IMR-90 (cell line): ENCODE measurements around the gene YJU2. TPM values are rescaled to one million over a fixed set of nuclear protein-coding genes. Genes with fewer than 3 reads are reported as not detected.

Experiments used
- ATAC-seq: fragments of 200-7000 bp; cut with Tn5 transposase; 2 replicates; pipeline ENCODE4 v1.9.1; 2020; ENCODE audit warnings: low read depth, mild to moderate bottlenecking, moderate library complexity
- Bru-seq: library from RNA; stranded (reverse); fragments of 400-500 nt; gene quantifications from one replicate; lab custom pipeline; 2021; lab: Mats Ljungman, UMichigan
- BruChase-seq, 2 experiments: library from RNA; stranded (reverse); fragments of 400-500 nt; gene quantifications; one replicate each; lab custom pipeline; 2021; lab: Mats Ljungman, UMichigan
- BruUV-seq: library from RNA; stranded (reverse); fragments of 400-500 nt; replicated peaks from 2 replicates; lab custom pipeline; 2021; lab: Mats Ljungman, UMichigan
- CTCF ChIA-PET: fragments of 300-600 bp; formaldehyde crosslinking; extraction: SDS; loops from one replicate; lab custom pipeline; 2021; ENCODE audit warnings: antibody characterized with exemption; lab: Yijun Ruan, JAX
- POLR2A ChIA-PET: fragments of 300-600 bp; sonication (Branson Sonifier 250); formaldehyde crosslinking; loops from one replicate; lab custom pipeline; 2022; ENCODE audit warnings: antibody characterized with exemption; ENCODE audit not compliant: unreplicated experiment; lab: Charles Lee
- DNase-seq: peaks from one replicate; pipeline ENCODE4 v3.0.0; 2013
- H2AFZ ChIP-seq: replicated peaks from 2 replicates; pipeline ENCODE3; 2013; ENCODE audit warnings: low read length, mild to moderate bottlenecking; ENCODE audit not compliant: poor library complexity
- H2AK5ac ChIP-seq: 2 replicates; pipeline ENCODE4 v1.6.1; 2013; ENCODE audit warnings: low read depth, low read length, inconsistent platforms
- H2AK9ac ChIP-seq: replicated peaks from 2 replicates; pipeline ENCODE3; 2013; ENCODE audit warnings: mild to moderate bottlenecking, low read depth, low read length, moderate library complexity; ENCODE audit not compliant: poor library complexity
- H2BK120ac ChIP-seq: 2 replicates; pipeline ENCODE4 v1.6.1; 2013; ENCODE audit warnings: low read depth, low read length, inconsistent platforms
- H2BK15ac ChIP-seq: 3 replicates; pipeline ENCODE4 v1.6.1; 2013; ENCODE audit warnings: low read depth, low read length, inconsistent platforms
- H2BK20ac ChIP-seq: 2 replicates; pipeline ENCODE4 v1.6.1; 2013; ENCODE audit warnings: low read depth, mild to moderate bottlenecking, inconsistent platforms, low read length, moderate library complexity
- H2BK5ac ChIP-seq: 2 replicates; pipeline ENCODE4 v1.6.1; 2013; ENCODE audit warnings: mild to moderate bottlenecking, low read depth, low read length, inconsistent platforms; ENCODE audit not compliant: poor library complexity, severe bottlenecking
- H3K14ac ChIP-seq: replicated peaks from 2 replicates; pipeline ENCODE4 v1.6.1; 2013; ENCODE audit warnings: low read depth, low read length, inconsistent platforms
- H3K18ac ChIP-seq: 2 replicates; pipeline ENCODE4 v1.6.1; 2013; ENCODE audit warnings: low read depth, low read length, control low read depth
- H3K23ac ChIP-seq: 2 replicates; pipeline ENCODE4 v1.6.1; 2013; ENCODE audit warnings: low read depth, low read length, inconsistent platforms
- H3K27ac ChIP-seq: 2 replicates; pipeline ENCODE4 v1.5.1; 2013; ENCODE audit warnings: mild to moderate bottlenecking, control low read depth, low read length; ENCODE audit not compliant: insufficient read depth
- H3K27me3 ChIP-seq: 2 replicates; pipeline ENCODE4 v1.6.1; 2013; ENCODE audit warnings: low read length; ENCODE audit not compliant: control insufficient read depth, insufficient read depth
- H3K36me3 ChIP-seq: 2 replicates; pipeline ENCODE4 v1.6.1; 2013; ENCODE audit warnings: low read length, mixed read lengths; ENCODE audit not compliant: control insufficient read depth, insufficient read depth
- H3K4ac ChIP-seq: 2 replicates; pipeline ENCODE4 v1.6.1; 2013; ENCODE audit warnings: low read depth, low read length, inconsistent platforms
- H3K4me1 ChIP-seq: 2 replicates; pipeline ENCODE4 v1.6.1; 2013; ENCODE audit warnings: low read length, mixed read lengths; ENCODE audit not compliant: control insufficient read depth, insufficient read depth
- H3K4me2 ChIP-seq: 2 replicates; pipeline ENCODE4 v1.6.1; 2013; ENCODE audit warnings: low read depth, mild to moderate bottlenecking, control low read depth, low read length, moderate library complexity
- H3K4me3 ChIP-seq: 2 replicates; pipeline ENCODE4 v1.5.1; 2013; ENCODE audit warnings: low read depth, mild to moderate bottlenecking, control low read depth, low read length, moderate library complexity; ENCODE audit not compliant: insufficient read depth
- H3K56ac ChIP-seq: 2 replicates; pipeline ENCODE4 v1.6.1; 2013; ENCODE audit warnings: low read length, inconsistent platforms; ENCODE audit not compliant: insufficient read depth; ENCODE audit errors: extremely low read depth
- H3K79me1 ChIP-seq, 2 experiments: 2 replicates each; pipeline ENCODE4 v1.6.1; 2013; ENCODE audit warnings: low read length in 2 of 2, inconsistent platforms in 1 of 2, low read depth in 1 of 2
- H3K9ac ChIP-seq: 2 replicates; pipeline ENCODE4 v1.6.1; 2013; ENCODE audit warnings: low read depth, low read length, control low read depth
- H3K9me1 ChIP-seq: 2 replicates; pipeline ENCODE4 v1.6.1; 2013; ENCODE audit warnings: low read length, inconsistent platforms; ENCODE audit not compliant: insufficient read depth
- H3K9me3 ChIP-seq: 2 replicates; pipeline ENCODE4 v1.6.1; 2013; ENCODE audit warnings: low read length; ENCODE audit not compliant: control insufficient read depth, insufficient read depth
- H4K20me1 ChIP-seq: 2 replicates; pipeline ENCODE4 v1.6.1; 2013; ENCODE audit warnings: low read length, inconsistent platforms; ENCODE audit not compliant: insufficient read depth
- H4K5ac ChIP-seq: 2 replicates; pipeline ENCODE4 v1.6.1; 2013; ENCODE audit warnings: mild to moderate bottlenecking, low read depth, low read length, control low read depth
- H4K8ac ChIP-seq, 2 experiments: 2 replicates each; pipeline ENCODE4 v1.6.1; 2013; ENCODE audit warnings: low read depth in 2 of 2, low read length in 2 of 2, control low read depth in 1 of 2, inconsistent platforms in 1 of 2
- H4K91ac ChIP-seq: 2 replicates; pipeline ENCODE4 v1.6.1; 2013; ENCODE audit warnings: low read depth, low read length, inconsistent platforms; ENCODE audit not compliant: insufficient read depth
- BHLHE40 ChIP-seq: fragments of 150-350 bp; IDR thresholded peaks from 2 replicates; pipeline ENCODE4 v1.6.1; 2016; ENCODE audit warnings: mild to moderate bottlenecking, low read depth, low read length
- CHD1 ChIP-seq: IDR thresholded peaks from 2 replicates; pipeline ENCODE4 v1.6.1; 2012; ENCODE audit warnings: low read depth, low read length, improper control_type of control experiment
- ELK1 ChIP-seq: fragments of 150-350 bp; IDR thresholded peaks from 2 replicates; pipeline ENCODE4 v1.6.1; 2016; ENCODE audit warnings: low read depth, mild to moderate bottlenecking, low read length, moderate library complexity, borderline replicate concordance
- FOS ChIP-seq: fragments of 150-350 bp; IDR thresholded peaks from 2 replicates; pipeline ENCODE4 v1.6.1; 2016; ENCODE audit warnings: low read depth, low read length
- MAFK ChIP-seq: IDR thresholded peaks from 2 replicates; pipeline ENCODE4 v1.6.1; 2012; ENCODE audit warnings: low read depth, low read length, improper control_type of control experiment
- MXI1 ChIP-seq: IDR thresholded peaks from 2 replicates; pipeline ENCODE4 v1.6.1; 2012; ENCODE audit warnings: low read depth, mild to moderate bottlenecking, low read length, moderate library complexity, borderline replicate concordance
- NFE2L2 ChIP-seq: fragments of 150-350 bp; IDR thresholded peaks from 2 replicates; pipeline ENCODE4 v1.6.1; 2016; ENCODE audit warnings: low read depth, mild to moderate bottlenecking, low read length
- POLR2A ChIP-seq: IDR thresholded peaks from 2 replicates; pipeline ENCODE4 v1.6.1; 2012; ENCODE audit warnings: mild to moderate bottlenecking, low read depth, low read length
- RCOR1 ChIP-seq: IDR thresholded peaks from 2 replicates; pipeline ENCODE4 v1.6.1; 2012; ENCODE audit warnings: mild to moderate bottlenecking, low read length, improper control_type of control experiment; ENCODE audit not compliant: insufficient replicate concordance
- WGBS, 2 experiments: methylation state at CpG; one replicate each; pipeline versions ENCODE4 v1.1.5 to v1.1.7; 2013; ENCODE audit warnings: missing lambda C conversion rate in 2 of 2; ENCODE audit not compliant: insufficient read length in 1 of 2; ENCODE audit errors: extremely low coverage in 2 of 2; 5-methylcytosine and 5-hydroxymethylcytosine counted together
- dilution Hi-C: fragments of 300-500 bp; cut with HindIII; formaldehyde crosslinking; loops from one replicate; pipeline ENCODE4 v1.14.3; 2018; ENCODE audit warnings: low sequenced_read_pairs; ENCODE audit not compliant: unreplicated experiment
- in situ Hi-C: fragments of 300-500 bp; cut with MboI; formaldehyde crosslinking; loops from 3 replicates; pipeline ENCODE4 v1.14.3; 2019; ENCODE audit warnings: low sequenced_read_pairs, inconsistent platforms, mixed read lengths
- intact Hi-C: fragments of 100-400 bp; cut with micrococcal nuclease; formaldehyde crosslinking; loops from 2 replicates; pipeline ENCODE4 v1.10.0; 2022
- long read RNA-seq: library from polyadenylated mRNA; unstranded; transcript quantifications from one replicate; pipeline ENCODE4 v2.0.0, GENCODE V29; 2021; ENCODE audit not compliant: unreplicated experiment
- polyA plus RNA-seq, 3 experiments: library from polyadenylated mRNA; depleted of rRNA; stranded (reverse); fragments of >200 nt; gene quantifications; 2 replicates each; pipeline ENCODE4 v1.2.3, GENCODE V29; 2012; ENCODE audit warnings: low replicate concordance in 1 of 3
- total RNA-seq: library from RNA; depleted of rRNA; stranded (reverse); fragments of >200 nt; gene quantifications from 2 replicates; pipeline ENCODE4 v1.2.3, GENCODE V29; 2012; rRNA removed
- TF ChIP-seq, protein P1 (sequence below): conservative IDR thresholded peaks from 2 replicates; pipeline ENCODE4 v1.5.1; 2012; ENCODE audit warnings: mild to moderate bottlenecking, low read depth, low read length, improper control_type of control experiment
- TF ChIP-seq, protein P2 (sequence below): fragments of 150-350 bp; IDR thresholded peaks from 2 replicates; pipeline ENCODE4 v1.6.1; 2017; ENCODE audit warnings: mild to moderate bottlenecking, antibody characterized with exemption, low read length, low read depth

YJU2 gene
- total RNA-seq = 15.6 and 20.3 TPM in 2 replicates
- polyA plus RNA-seq (2012; rRNA removed) = 18.8 and 18.9 TPM in 2 replicates
- 19.0 and 22.4 TPM in 2 replicates for polyA plus RNA-seq (2012; cell fraction: cytosol; rRNA removed)
- 14.6 and 17.9 TPM in 2 replicates for polyA plus RNA-seq (2012; cell fraction: nucleus; rRNA removed; ENCODE audit: low replicate concordance)
- percentile 50 among the genes with signal in this experiment for Bru-seq, nascent RNA
- BruChase-seq, experiment 1, labeled RNA remaining after a 6-hour chase = percentile 44 among the genes with signal in this experiment
- BruChase-seq, experiment 2, labeled RNA remaining after a 2-hour chase = percentile 33 among the genes with signal in this experiment
- long read RNA-seq, transcript YJU2-201 (8 exons, 1,434 nt) = major isoform, 8 of 10 reads
- long read RNA-seq, partial matches to known transcripts = 0 of 10 reads
- long read RNA-seq, other reads (novel, unspliced or antisense) = 2 of 10 reads

DNA sequence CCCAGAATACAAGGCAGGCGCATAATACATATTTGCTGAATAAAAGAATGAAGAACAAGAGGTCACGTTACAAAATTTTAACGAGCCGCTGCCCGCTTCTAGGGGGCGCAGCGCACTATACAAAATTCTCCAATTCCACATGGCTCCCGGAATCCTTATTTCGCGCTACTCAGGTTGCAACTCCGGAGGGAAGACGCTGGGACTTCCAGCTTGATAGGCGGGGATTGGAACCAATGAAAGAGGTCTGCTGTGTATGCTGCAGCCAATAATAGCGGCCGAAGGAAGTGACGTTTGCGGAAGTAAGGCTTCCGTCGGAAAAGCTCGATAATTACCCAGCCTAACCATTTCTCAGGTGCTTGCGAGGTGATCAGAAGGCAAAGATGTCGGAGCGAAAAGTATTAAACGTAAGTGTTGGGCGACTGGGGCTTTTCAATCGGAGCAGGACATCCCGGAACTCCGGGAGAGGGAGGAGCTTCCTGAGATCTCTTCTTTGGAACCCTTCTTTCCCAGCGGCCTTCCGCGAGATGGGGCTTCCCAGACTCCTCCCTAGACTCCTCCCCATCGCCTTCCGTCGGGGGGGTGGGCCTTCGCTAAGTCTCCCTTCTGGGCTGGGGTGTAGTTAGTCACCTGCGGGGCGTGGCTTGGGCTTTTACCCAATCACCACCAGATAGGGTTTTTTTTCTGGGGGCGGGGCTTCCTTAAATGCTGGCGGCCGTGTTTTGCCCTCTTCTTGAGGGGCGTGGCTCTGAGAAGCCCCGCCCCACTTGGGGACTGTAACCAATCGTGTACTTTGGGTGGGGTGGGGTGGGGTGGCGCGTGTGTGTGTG is at the start of gene YJU2:
TSS of gene YJU2 (plus strand) at position 314 of the 827 bp plus-strand sequence. CDS start at position 381, 67 bp downstream.
- Histone ChIP-seq H3K14ac (peak within 1 kb of the TSS; percentile 95), H3K4me1 (no peaks in the 10 kb centered on the region), H3K36me3 (peaks cover 21% of the 10 kb centered on the region), H3K56ac (peak within 1 kb of the TSS; percentile 90), H3K27me3 (no peaks in the 10 kb centered on the region), H3K23ac (peak within 1 kb of the TSS; percentile 90; the same call in 1 of the 2 replicates), H2AK9ac (peak within 1 kb of the TSS; percentile 95), H3K18ac (peak within 1 kb of the TSS; percentile 87), H3K4me2 (peak within 1 kb of the TSS; percentile 89), H4K8ac (peak within 1 kb of the TSS; percentile 99), H3K27ac (peak within 1 kb of the TSS; percentile 79), H3K9me3 (peaks cover under 1% of the 10 kb centered on the region; the same call in 1 of the 2 replicates), H3K9ac (peak within 1 kb of the TSS; percentile 83), H3K4me3 (peak within 1 kb of the TSS; percentile 64), H4K91ac (peak within 1 kb of the TSS; percentile 93), H3K4ac (peak within 1 kb of the TSS; percentile 96), H2BK20ac (peak within 1 kb of the TSS; percentile 50; the same call in 1 of the 2 replicates), H3K9me1 (0 out of 2 replicates have a peak, but pooled peaks cover 6% of the 10 kb centered on the region), H2BK5ac (peak within 1 kb of the TSS; percentile 82), H2BK120ac (peak within 1 kb of the TSS; percentile 69), H3K79me1 (peaks cover 13 to 17% of the 10 kb centered on the region in 2 experiments; a peak in 3 of 4 replicates), H2AK5ac (peak within 1 kb of the TSS; percentile 74), H4K20me1 (no peaks in the 10 kb centered on the region), H2AFZ (peak within 1 kb of the TSS; percentile 89), H2BK15ac (peak within 1 kb of the TSS; percentile 17; the same call in 1 of the 3 replicates), H4K5ac (peak within 1 kb of the TSS; percentile 96)
- intact Hi-C loops (no loop called here), dilution Hi-C loops (no loop called here), in situ Hi-C loops (no loop called here)
- ATAC-seq = peak; percentile 99
- WGBS, 2 experiments = no CpG with 5 or more reads among the region's 45 CpGs
- no TSS peak for BruUV-seq
- CTCF ChIA-PET = interaction anchor here (0.6 kb wide), 3 partner anchors 10 to 857 kb away, joined by 3 to 5 read pairs (median 3); no protein-coding TSS in a partner anchor
- DNase-seq = peak; percentile 99
- POLR2A ChIA-PET = no interaction called here
- TF ChIP-seq MXI1 = peak; percentile 85; the same call in 1 of the 2 replicates
- no peak for TF ChIP-seq CHD1
- peak; percentile 92 for TF ChIP-seq POLR2A
- TF ChIP-seq RCOR1 = no peak
- peak; percentile 93 for TF ChIP-seq FOS
- TF ChIP-seq, protein P1, sequence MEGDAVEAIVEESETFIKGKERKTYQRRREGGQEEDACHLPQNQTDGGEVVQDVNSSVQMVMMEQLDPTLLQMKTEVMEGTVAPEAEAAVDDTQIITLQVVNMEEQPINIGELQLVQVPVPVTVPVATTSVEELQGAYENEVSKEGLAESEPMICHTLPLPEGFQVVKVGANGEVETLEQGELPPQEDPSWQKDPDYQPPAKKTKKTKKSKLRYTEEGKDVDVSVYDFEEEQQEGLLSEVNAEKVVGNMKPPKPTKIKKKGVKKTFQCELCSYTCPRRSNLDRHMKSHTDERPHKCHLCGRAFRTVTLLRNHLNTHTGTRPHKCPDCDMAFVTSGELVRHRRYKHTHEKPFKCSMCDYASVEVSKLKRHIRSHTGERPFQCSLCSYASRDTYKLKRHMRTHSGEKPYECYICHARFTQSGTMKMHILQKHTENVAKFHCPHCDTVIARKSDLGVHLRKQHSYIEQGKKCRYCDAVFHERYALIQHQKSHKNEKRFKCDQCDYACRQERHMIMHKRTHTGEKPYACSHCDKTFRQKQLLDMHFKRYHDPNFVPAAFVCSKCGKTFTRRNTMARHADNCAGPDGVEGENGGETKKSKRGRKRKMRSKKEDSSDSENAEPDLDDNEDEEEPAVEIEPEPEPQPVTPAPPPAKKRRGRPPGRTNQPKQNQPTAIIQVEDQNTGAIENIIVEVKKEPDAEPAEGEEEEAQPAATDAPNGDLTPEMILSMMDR = peak; percentile 69
- peak; percentile 0; the same call in 1 of the 2 replicates for TF ChIP-seq MAFK
- no peak for TF ChIP-seq ELK1
- TF ChIP-seq, protein P2, sequence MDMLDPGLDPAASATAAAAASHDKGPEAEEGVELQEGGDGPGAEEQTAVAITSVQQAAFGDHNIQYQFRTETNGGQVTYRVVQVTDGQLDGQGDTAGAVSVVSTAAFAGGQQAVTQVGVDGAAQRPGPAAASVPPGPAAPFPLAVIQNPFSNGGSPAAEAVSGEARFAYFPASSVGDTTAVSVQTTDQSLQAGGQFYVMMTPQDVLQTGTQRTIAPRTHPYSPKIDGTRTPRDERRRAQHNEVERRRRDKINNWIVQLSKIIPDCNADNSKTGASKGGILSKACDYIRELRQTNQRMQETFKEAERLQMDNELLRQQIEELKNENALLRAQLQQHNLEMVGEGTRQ = peak; percentile 64
- no peak for TF ChIP-seq NFE2L2
- TF ChIP-seq BHLHE40 = no peak
